Motor neuron (in vitro differentiated cells): ENCODE results near the gene SLC7A10. TPM values are rescaled to one million over a fixed set of nuclear protein-coding genes. Genes with fewer than 3 reads are reported as not detected.

Experiments
- ATAC-seq, 8 experiments: fragments of 200-7000 bp; cut with Tn5 transposase; replicated peaks in 6 of 8; 2 replicates each; pipeline ENCODE4 v1.8.0; 2021; ENCODE audit warnings: mild to moderate bottlenecking in 8 of 8, moderate library complexity in 8 of 8
- H3K27ac ChIP-seq, 2 donors: fragments of 250-450 bp; sonication (Bioruptor Pico); 2 replicates each; pipeline ENCODE4 v1.9.0; 2021; ENCODE audit warnings: antibody characterized with exemption in 2 of 2, mild to moderate bottlenecking in 2 of 2, moderate library complexity in 1 of 2
- H3K4me1 ChIP-seq, 2 donors: fragments of 250-450 bp; sonication (Bioruptor Pico); replicated peaks in 1 of 2; 2 replicates each; pipeline ENCODE4 v1.6.1; 2021; ENCODE audit warnings: antibody characterized with exemption in 2 of 2, mild to moderate bottlenecking in 2 of 2, moderate library complexity in 1 of 2
- H3K4me3 ChIP-seq, 5 donors: fragments of 250-450 bp; sonication (Bioruptor Pico); 2 replicates each; pipeline ENCODE4 v1.9.0; 2021; ENCODE audit warnings: antibody characterized with exemption in 5 of 5, mild to moderate bottlenecking in 5 of 5, moderate library complexity in 4 of 5
- WGBS, 10 experiments: fragments of 450-650 bp; shearing (Covaris generic); methylation state at CpG; one replicate each; pipeline ENCODE4 v1.0.0; 2022; 5-methylcytosine and 5-hydroxymethylcytosine counted together
- in situ Hi-C, 9 experiments: fragments of 400-800 bp; cut with MboI; loops; one replicate each; pipeline ENCODE4 v1.15.0; 2021; ENCODE audit warnings: low sequenced_read_pairs in 9 of 9, low pct_unique_long_range_greater_than_20kb in 2 of 9; ENCODE audit not compliant: unreplicated experiment in 9 of 9
- total RNA-seq, 8 experiments: library from RNA; unstranded; fragments of 300-600 nt; gene quantifications; 2 replicates each; pipeline versions ENCODE4 v1.2.3 to v1.2.4, GENCODE V29; 2022

SLC7A10 gene
- total RNA-seq, 8 experiments from 2014 or later: 0.20 to 1.7 (median 0.43) TPM

- H3K4me3 ChIP-seq: no peak overlapping the region
- no peak overlapping the region for H3K27ac ChIP-seq
- ATAC-seq: no peak
- H3K4me1 ChIP-seq: no peaks in the 10 kb centered on the region
- in situ Hi-C loops: no loop called here
- WGBS, 10 experiments: 58 to 100% (median 80%) methylated on average over 1 to 6 of the region's 6 CpGs; no CpG with 5 or more reads in 2 of the 10 experiments
These were observed 62.2 kb downstream of the SLC7A10 start for GRCh38 chr19:33163481-33163880.

GRCh38 chr19:33161201-33161600, 64.4 kb downstream of the SLC7A10 start:
- ATAC-seq: no peak
- Histone ChIP-seq H3K27ac (no peak overlapping the region), H3K4me3 (no peak overlapping the region), H3K4me1 (no peaks in the 10 kb centered on the region)
- in situ Hi-C loops: no loop called here
- 60 to 100% (median 100%) methylated on average over 1 of the region's 4 CpGs; no CpG with 5 or more reads in 7 of the 10 experiments for WGBS, 10 experiments

GRCh38 chr19:33159893-33160292, 65.8 kb downstream of the SLC7A10 start:
- no peaks in the 10 kb centered on the region for H3K4me1 ChIP-seq
- 40 to 100% (median 67%) methylated on average over 1 to 7 of the region's 8 CpGs; no CpG with 5 or more reads in 3 of the 10 experiments for WGBS, 10 experiments

GRCh38 chr19:33159149-33159548, 66.5 kb downstream of the SLC7A10 start:
- no peak overlapping the region for H3K4me3 ChIP-seq
- H3K27ac ChIP-seq: no peak overlapping the region
- no peak for ATAC-seq
- in situ Hi-C loops: no loop called here
- no peaks in the 10 kb centered on the region for H3K4me1 ChIP-seq
- 90 to 100% (median 97%) methylated on average over 1 to 4 of the region's 4 CpGs; no CpG with 5 or more reads in 1 of the 10 experiments for WGBS, 10 experiments

More at GRCh38 chr19:33159893-33160292, 65.8 kb downstream of the SLC7A10 start:
- in situ Hi-C loops: no loop called here
- ATAC-seq: no peak
- Histone ChIP-seq H3K27ac (no peak overlapping the region), H3K4me3 (no peak overlapping the region)

Other genes with a start within 250 kb of the SLC7A10 start
- 10 to 100 TPM in 3 of 8 experiments, 1 to 10 TPM in 5; 5.7 to 65.7 (median 9.5) TPM for gene RHPN2, start 161.0 kb downstream of the SLC7A10 start, total RNA-seq
- 10 to 100 TPM in 3 of 8 experiments, 1 to 10 TPM in 5; 5.9 to 11.1 (median 9.2) TPM for gene GPATCH1, start 144.7 kb downstream of the SLC7A10 start, total RNA-seq
- gene WDR88, start 93.7 kb downstream of the SLC7A10 start, total RNA-seq: 1 to 10 TPM in 2 of 8 experiments, under 1 TPM in 6; 0.25 to 1.4 (median 0.67) TPM
- 10 to 100 TPM in 6 of 8 experiments, 1 to 10 TPM in 2; 9.1 to 29.2 (median 24.0) TPM for gene LRP3, start 31.5 kb downstream of the SLC7A10 start, total RNA-seq
- gene CEBPA, start 76.7 kb upstream of the SLC7A10 start, total RNA-seq: 1 to 10 TPM in 6 of 8 experiments, under 1 TPM in 2; 0.46 to 4.9 (median 2.5) TPM
- gene CEBPG, start 147.9 kb upstream of the SLC7A10 start, total RNA-seq: 100 to 1,000 TPM in 1 of 8 experiments, 10 to 100 TPM in 7; 14.5 to 104 (median 49.9) TPM